Measurements from ENCODE around the gene CACNA1I.

CACNA1I gene

GRCh38 chr22:39568278-39568981, 2.1 kb upstream of the CACNA1I start:
- DNase-seq (ENCODE audit: low spot score), result no peak

- no peak for DNase-seq (ENCODE audit: low spot score)
These were observed 1.5 kb upstream of the CACNA1I start for GRCh38 chr22:39569066-39569465.

GRCh38 chr22:39570226-39570625, 327 bp upstream of the CACNA1I start:
- no peak for DNase-seq (ENCODE audit: low spot score)

GRCh38 chr22:39571538-39571937, 985 bp downstream of the CACNA1I start:
- no peak for DNase-seq (ENCODE audit: low spot score)

- peak; percentile 65 for DNase-seq (ENCODE audit: low spot score)
These were observed 4.4 kb downstream of the CACNA1I start for GRCh38 chr22:39574779-39575551.

- no peak for DNase-seq (ENCODE audit: low spot score)
These were observed 4.9 kb downstream of the CACNA1I start for GRCh38 chr22:39575552-39575825.

- no peak for DNase-seq (ENCODE audit: low spot score)
These were observed 5.5 kb downstream of the CACNA1I start for GRCh38 chr22:39576027-39576426.

- DNase-seq (ENCODE audit: low spot score), result no peak
These were observed 6.8 kb downstream of the CACNA1I start for GRCh38 chr22:39577366-39577765.

GRCh38 chr22:39577900-39578299, 7.3 kb downstream of the CACNA1I start:
- DNase-seq (ENCODE audit: low spot score), result no peak

- no peak for DNase-seq (ENCODE audit: low spot score)
These were observed 9.5 kb downstream of the CACNA1I start for GRCh38 chr22:39580006-39580441.

- DNase-seq (ENCODE audit: low spot score), result no peak
These were observed 10.2 kb downstream of the CACNA1I start for GRCh38 chr22:39580795-39581194.

- DNase-seq (ENCODE audit: low spot score), result no peak
These were observed 10.8 kb downstream of the CACNA1I start for GRCh38 chr22:39581303-39581702.

- DNase-seq (ENCODE audit: low spot score), result no peak
These were observed 12.6 kb downstream of the CACNA1I start for GRCh38 chr22:39583066-39583667.

GRCh38 chr22:39589875-39590274, 19.3 kb downstream of the CACNA1I start:
- no peak for DNase-seq (ENCODE audit: low spot score)

GRCh38 chr22:39592081-39593065, 21.8 kb downstream of the CACNA1I start:
- peak; percentile 23 for DNase-seq (ENCODE audit: low spot score)

GRCh38 chr22:39593066-39593930, 22.7 kb downstream of the CACNA1I start:
- DNase-seq (ENCODE audit: low spot score), result no peak

- DNase-seq (ENCODE audit: low spot score), result no peak
These were observed 23.4 kb downstream of the CACNA1I start for GRCh38 chr22:39593931-39594285.

GRCh38 chr22:39594411-39594810, 23.9 kb downstream of the CACNA1I start:
- DNase-seq (ENCODE audit: low spot score), result no peak

GRCh38 chr22:39595622-39596172, 25.1 kb downstream of the CACNA1I start:
- no peak for DNase-seq (ENCODE audit: low spot score)

- DNase-seq (ENCODE audit: low spot score), result no peak
These were observed 26.0 kb downstream of the CACNA1I start for GRCh38 chr22:39596601-39597000.

Data from LoVo (cell line).